Lower leg skin (tissue), 4 donors: ENCODE data around the gene IFT122. TPM values are rescaled to one million over a fixed set of nuclear protein-coding genes. Genes with fewer than 3 reads are reported as not detected.
"Not testable (repeated sequence)": the region's sequence is repeated elsewhere in the genome, so short reads cannot be mapped to it uniquely, and the experiment has no call there.

Experiments
- DNase-seq, 2 donors: peaks; one replicate each; pipeline ENCODE4 v3.0.0-alpha.2; 2019; ENCODE audit warnings: low spot score in 2 of 2
- H3K4me3 ChIP-seq: fragments of 200-600 bp; sonication (generic); 2 replicates; pipeline ENCODE4 v1.5.1; 2017; ENCODE audit warnings: mild to moderate bottlenecking, low read depth; ENCODE audit not compliant: poor library complexity, severe bottlenecking
- POLR2A ChIP-seq, 2 donors: fragments of 450-650 bp; IDR thresholded peaks; one replicate each; pipeline ENCODE4 v1.6.1; 2016 to 2017; ENCODE audit warnings: antibody characterized with exemption in 2 of 2, mild to moderate bottlenecking in 1 of 2, moderate library complexity in 1 of 2
- WGBS, 2 donors: methylation state at CpG; one replicate each; pipeline ENCODE4 v1.1.5; 2018; 5-methylcytosine and 5-hydroxymethylcytosine counted together
- intact Hi-C: fragments of 100-400 bp; cut with DNase I; formaldehyde crosslinking; loops from one replicate; pipeline ENCODE4 v1.15.0; 2023; ENCODE audit warnings: low total_unique reads
- total RNA-seq, 4 donors: library from RNA; depleted of rRNA; stranded (reverse); fragments of >200 nt; gene quantifications; one replicate each; pipeline ENCODE4 v1.1.0, GENCODE V29; 2016
- TF ChIP-seq, protein P1 (sequence below), 3 donors: fragments of 450-650 bp; IDR thresholded peaks; one replicate each; pipeline ENCODE4 v1.5.1; 2016; ENCODE audit warnings: antibody characterized with exemption in 3 of 3, mild to moderate bottlenecking in 3 of 3, moderate library complexity in 2 of 3

IFT122 gene
- total RNA-seq, 4 donors from 2014 or later = 10.1 to 31.1 (median 22.5) TPM

DNA sequence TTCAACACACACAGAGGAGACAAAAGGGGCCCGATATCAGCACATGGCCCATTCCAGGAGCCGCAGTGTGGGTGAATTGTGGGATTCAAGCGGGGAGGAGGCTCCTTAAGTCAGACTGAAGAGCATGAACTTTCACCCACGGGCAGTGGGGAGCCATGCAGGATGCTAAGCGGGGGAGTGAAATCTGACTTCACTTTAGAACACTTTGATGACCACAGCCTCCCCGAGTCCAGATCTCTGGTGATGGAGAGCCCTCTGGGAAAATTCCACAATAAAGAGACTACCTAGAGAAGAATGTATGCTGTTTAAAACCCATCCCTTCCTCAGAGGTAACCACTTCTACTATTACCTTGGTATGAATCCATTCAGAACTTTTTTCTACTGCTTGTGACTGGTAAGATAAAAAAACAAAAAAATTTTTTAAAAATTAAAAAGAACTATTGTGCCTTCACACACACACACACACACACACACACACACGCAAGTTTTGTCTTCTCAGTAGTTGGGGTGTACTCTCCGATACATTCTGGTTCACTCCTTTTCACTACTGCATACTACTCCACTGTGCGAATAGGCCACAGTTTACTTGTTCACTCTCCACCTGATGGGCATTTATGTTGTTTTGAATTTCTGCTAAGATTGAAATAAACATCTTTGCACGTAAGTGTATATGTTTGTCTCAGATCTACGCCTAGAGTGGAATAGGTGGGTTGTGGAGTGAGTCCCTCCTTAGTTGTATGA lies 100.9 kb downstream of the IFT122 start:
- DNase-seq = no peak
- WGBS, 2 donors = 91 to 92% methylated on average over 11 of the region's 11 CpGs
- H3K4me3 ChIP-seq = no peak overlapping the region
- intact Hi-C loops = no loop called here
- TF ChIP-seq, protein P1, sequence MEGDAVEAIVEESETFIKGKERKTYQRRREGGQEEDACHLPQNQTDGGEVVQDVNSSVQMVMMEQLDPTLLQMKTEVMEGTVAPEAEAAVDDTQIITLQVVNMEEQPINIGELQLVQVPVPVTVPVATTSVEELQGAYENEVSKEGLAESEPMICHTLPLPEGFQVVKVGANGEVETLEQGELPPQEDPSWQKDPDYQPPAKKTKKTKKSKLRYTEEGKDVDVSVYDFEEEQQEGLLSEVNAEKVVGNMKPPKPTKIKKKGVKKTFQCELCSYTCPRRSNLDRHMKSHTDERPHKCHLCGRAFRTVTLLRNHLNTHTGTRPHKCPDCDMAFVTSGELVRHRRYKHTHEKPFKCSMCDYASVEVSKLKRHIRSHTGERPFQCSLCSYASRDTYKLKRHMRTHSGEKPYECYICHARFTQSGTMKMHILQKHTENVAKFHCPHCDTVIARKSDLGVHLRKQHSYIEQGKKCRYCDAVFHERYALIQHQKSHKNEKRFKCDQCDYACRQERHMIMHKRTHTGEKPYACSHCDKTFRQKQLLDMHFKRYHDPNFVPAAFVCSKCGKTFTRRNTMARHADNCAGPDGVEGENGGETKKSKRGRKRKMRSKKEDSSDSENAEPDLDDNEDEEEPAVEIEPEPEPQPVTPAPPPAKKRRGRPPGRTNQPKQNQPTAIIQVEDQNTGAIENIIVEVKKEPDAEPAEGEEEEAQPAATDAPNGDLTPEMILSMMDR (IDR thresholded peaks at IDR 0.05) = no peak
- TF ChIP-seq POLR2A (IDR thresholded peaks at IDR 0.05) = no peak

DNA sequence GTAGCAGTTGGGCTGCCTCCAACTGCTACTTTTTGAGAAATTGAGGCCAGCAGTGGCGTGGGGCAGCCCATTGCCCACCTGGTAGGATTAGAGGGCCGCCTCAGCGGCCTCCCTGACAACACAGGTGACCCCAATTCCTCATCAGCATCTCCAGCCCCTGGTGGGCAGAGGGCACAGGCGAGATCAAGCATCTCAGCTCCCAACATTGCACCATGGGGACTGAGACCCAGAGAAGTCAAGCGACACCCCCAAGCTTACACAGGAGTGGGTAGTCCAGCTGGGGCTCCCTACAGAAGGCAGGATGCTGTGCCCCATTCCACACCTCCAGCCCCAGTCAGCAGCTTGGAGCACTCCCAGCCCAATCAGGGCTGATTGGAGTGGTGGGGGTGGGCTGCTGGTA lies 102.7 kb downstream of the IFT122 start:
- H3K4me3 ChIP-seq = no peak overlapping the region
- intact Hi-C loops = no loop called here
- WGBS, 2 donors = 89 to 100% methylated on average over 4 to 5 of the region's 5 CpGs
- TF ChIP-seq, protein P1 (IDR thresholded peaks at IDR 0.05) = no peak
- no peak for TF ChIP-seq POLR2A (IDR thresholded peaks at IDR 0.05)
- DNase-seq = no peak

DNA sequence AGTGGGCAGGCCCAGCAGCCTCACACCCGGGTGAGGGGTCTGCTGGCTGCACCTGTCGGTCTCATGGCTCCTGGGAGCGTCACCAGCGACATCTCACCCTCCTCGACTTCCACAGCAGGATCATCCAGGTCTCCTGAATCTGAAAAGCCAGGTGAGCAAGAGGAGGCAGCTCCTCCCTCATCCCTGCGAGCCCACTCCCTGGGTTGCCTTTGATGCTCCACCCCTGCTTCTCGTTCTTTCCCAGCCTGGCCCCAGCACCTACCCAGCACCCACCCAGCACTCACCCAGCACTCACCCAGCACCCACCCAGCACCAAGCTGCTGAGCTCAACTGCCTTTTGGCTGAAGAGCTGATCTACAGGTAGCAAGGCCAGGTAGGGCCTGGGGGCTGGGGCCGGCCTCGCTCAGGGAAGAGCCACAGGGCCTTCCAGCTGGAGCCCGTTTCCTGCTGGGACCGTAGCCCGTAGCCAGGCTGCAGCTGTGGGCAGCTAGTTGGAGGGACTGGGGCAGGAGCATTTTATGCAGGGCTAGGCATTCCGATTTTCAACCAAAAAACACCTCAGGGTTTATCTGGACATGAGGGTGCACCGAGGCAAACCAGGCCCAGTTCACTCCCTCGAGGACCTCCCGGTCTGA lies 103.2 kb downstream of the IFT122 start, which contains the start of gene H1-8:
TSS of gene H1-8 (plus strand) at position 20 of the 635 bp plus-strand sequence. CDS start at position 64, 44 bp downstream.
- intact Hi-C loops = no loop called here
- 82 to 88% methylated on average over 16 of the region's 16 CpGs for WGBS, 2 donors
- H3K4me3 ChIP-seq = no peak within 1 kb of the TSS
- no peak for DNase-seq
- TF ChIP-seq, protein P1 (IDR thresholded peaks at IDR 0.05) = no peak
- TF ChIP-seq POLR2A (IDR thresholded peaks at IDR 0.05) = no peak

DNA sequence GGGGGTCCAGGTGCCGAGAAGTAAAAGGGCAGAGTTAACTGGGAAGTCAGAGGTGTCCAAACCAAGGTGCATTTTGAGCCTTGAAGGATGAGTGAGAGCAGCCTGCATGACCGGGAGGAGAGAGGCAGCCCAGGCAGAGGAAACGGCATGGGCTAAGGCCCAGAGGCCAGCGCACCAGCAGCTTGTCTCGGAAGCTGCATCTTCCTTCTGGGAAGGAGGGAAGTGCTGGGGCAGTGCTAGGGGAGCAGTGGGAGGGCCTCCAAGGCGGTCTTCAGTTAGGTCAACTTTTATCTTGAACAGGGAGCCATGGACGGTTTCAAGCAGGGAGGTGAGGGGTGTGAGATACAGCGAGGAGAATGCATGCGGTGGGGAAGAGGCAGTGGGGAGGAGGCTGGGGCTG lies 104.0 kb downstream of the IFT122 start:
- intact Hi-C loops = no loop called here
- TF ChIP-seq, protein P1 (IDR thresholded peaks at IDR 0.05) = no peak
- TF ChIP-seq POLR2A (IDR thresholded peaks at IDR 0.05) = no peak
- WGBS, 2 donors = 81 to 93% methylated on average over 9 of the region's 9 CpGs
- H3K4me3 ChIP-seq = no peak overlapping the region
- DNase-seq = no peak

DNA sequence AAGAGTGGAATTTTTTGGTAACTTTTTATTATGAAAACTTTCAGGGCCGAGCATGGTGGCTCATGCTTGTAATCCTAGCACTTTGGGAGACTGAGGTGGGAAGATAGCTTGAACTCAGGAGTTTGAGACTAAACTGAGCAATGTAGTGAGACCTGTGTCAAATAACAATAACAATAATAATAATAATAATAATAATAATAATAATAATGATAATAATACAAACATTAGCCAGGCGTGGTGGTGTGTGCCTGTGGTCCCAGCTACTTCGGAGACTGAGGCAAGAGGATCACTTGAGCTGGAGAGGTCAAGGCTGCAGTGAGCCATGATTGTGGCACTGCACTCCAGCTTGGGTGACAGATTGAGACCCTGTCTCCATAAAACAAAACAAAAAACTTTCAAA lies 105.9 kb downstream of the IFT122 start:
- WGBS, 2 donors = 90 to 92% methylated on average over 3 of the region's 3 CpGs
- DNase-seq, intact Hi-C loops, H3K4me3 ChIP-seq: not testable (repeated sequence)

DNA sequence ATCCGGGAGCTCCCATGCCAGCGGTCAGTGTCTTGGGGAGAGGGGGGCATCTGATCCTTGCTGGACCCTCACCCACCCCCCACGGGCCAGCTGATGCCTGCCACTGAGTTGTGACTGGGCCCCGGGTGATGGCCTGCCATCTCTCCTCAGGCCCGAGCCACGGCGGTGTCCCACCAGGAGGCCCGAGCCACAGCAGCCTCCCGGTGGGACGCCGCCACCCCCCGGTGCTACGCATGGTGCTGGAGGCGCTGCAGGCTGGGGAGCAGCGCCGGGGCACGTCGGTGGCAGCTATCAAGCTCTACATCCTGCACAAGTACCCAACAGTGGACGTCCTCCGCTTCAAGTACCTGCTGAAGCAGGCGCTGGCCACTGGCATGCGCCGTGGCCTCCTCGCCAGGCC lies 107.2 kb downstream of the IFT122 start:
- intact Hi-C loops = no loop called here
- 93% methylated on average over 13 to 17 of the region's 24 CpGs for WGBS, 2 donors
- DNase-seq = no peak
- H3K4me3 ChIP-seq = no peak overlapping the region
- no peak for TF ChIP-seq POLR2A (IDR thresholded peaks at IDR 0.05)
- TF ChIP-seq, protein P1 (IDR thresholded peaks at IDR 0.05) = no peak
